Calu3 (cell line): ENCODE data around the gene GRIK4. TPM values are rescaled to one million over a fixed set of nuclear protein-coding genes. Genes with fewer than 3 reads are reported as not detected.

Experiments
- BruUV-seq: library from RNA; stranded (reverse); fragments of 400-500 nt; replicated peaks from 2 replicates; lab custom pipeline; 2021; lab: Mats Ljungman, UMichigan
- CTCF ChIA-PET: fragments of 300-600 bp; sonication (Branson Sonifier 250); formaldehyde crosslinking; loops from one replicate; lab custom pipeline; 2022; ENCODE audit warnings: antibody characterized with exemption; lab: Charles Lee
- DNase-seq: peaks from one replicate; pipeline ENCODE4 v3.0.0; 2022
- H3K27ac Mint-ChIP-seq: one replicate; pipeline ENCODE4 v1.8.0; 2022; ENCODE audit warnings: mixed read lengths; ENCODE audit not compliant: unreplicated experiment
- H3K27me3 Mint-ChIP-seq: one replicate; pipeline ENCODE4 v1.8.0; 2022; ENCODE audit warnings: mixed read lengths; ENCODE audit not compliant: unreplicated experiment
- H3K36me3 Mint-ChIP-seq: one replicate; pipeline ENCODE4 v1.8.0; 2022; ENCODE audit warnings: mild to moderate bottlenecking, moderate library complexity, mixed read lengths; ENCODE audit not compliant: insufficient read depth, unreplicated experiment
- H3K4me1 Mint-ChIP-seq: one replicate; pipeline ENCODE4 v1.8.0; 2022; ENCODE audit warnings: mild to moderate bottlenecking, low read depth, mixed read lengths; ENCODE audit not compliant: unreplicated experiment
- H3K4me3 Mint-ChIP-seq: one replicate; pipeline ENCODE4 v1.8.0; 2022; ENCODE audit warnings: mild to moderate bottlenecking, low read depth, moderate library complexity, mixed read lengths; ENCODE audit not compliant: unreplicated experiment
- H3K9me3 Mint-ChIP-seq: one replicate; pipeline ENCODE4 v1.8.0; 2022; ENCODE audit warnings: low read depth, mixed read lengths; ENCODE audit not compliant: unreplicated experiment
- intact Hi-C: fragments of 100-400 bp; cut with micrococcal nuclease; formaldehyde crosslinking; loops from one replicate; pipeline ENCODE4 v1.10.0; 2022; ENCODE audit not compliant: unreplicated experiment
- total RNA-seq: library from RNA; stranded (reverse); gene quantifications from 2 replicates; pipeline ENCODE4 v1.2.3, GENCODE V29; 2022
- TF ChIP-seq, protein P1 (sequence below): fragments of 200-600 bp; IDR thresholded peaks from one replicate; pipeline ENCODE4 v1.8.0; 2022; ENCODE audit warnings: antibody characterized with exemption; ENCODE audit not compliant: unreplicated experiment

The GRIK4 gene
- total RNA-seq, 1 experiment from 2014 or later = not detected

DNA sequence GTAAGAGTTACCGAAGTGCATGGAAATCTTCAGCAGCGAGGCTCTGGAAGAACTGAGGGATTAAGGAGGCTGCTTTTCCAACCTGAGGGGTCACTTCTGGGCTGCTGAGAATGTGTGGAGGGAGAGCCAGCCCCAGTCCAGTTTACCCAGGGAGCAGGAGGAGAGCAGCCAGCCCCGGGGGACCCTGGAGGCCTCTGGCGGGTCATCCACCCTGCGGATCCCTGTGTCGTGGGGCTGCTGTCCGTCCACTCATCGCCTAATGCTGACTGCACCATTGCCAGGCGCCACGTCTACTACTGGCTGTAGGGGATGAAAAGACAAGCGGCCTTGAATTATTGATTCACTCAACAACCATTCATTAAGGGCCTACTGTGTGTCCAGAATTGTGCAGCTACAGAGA is 283.6 kb downstream of the GRIK4 start:
- Mint-ChIP-seq H3K4me1 (no peaks in the 10 kb centered on the region), H3K9me3 (no peaks in the 10 kb centered on the region), H3K27me3 (peaks cover 24% of the 10 kb centered on the region), H3K4me3 (no peak overlapping the region), H3K27ac (no peak overlapping the region), H3K36me3 (no peaks in the 10 kb centered on the region)
- CTCF ChIA-PET = no interaction called here
- intact Hi-C loops = no loop called here
- no TSS peak for BruUV-seq
- DNase-seq = no peak
- TF ChIP-seq, protein P1, sequence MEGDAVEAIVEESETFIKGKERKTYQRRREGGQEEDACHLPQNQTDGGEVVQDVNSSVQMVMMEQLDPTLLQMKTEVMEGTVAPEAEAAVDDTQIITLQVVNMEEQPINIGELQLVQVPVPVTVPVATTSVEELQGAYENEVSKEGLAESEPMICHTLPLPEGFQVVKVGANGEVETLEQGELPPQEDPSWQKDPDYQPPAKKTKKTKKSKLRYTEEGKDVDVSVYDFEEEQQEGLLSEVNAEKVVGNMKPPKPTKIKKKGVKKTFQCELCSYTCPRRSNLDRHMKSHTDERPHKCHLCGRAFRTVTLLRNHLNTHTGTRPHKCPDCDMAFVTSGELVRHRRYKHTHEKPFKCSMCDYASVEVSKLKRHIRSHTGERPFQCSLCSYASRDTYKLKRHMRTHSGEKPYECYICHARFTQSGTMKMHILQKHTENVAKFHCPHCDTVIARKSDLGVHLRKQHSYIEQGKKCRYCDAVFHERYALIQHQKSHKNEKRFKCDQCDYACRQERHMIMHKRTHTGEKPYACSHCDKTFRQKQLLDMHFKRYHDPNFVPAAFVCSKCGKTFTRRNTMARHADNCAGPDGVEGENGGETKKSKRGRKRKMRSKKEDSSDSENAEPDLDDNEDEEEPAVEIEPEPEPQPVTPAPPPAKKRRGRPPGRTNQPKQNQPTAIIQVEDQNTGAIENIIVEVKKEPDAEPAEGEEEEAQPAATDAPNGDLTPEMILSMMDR = no peak

DNA sequence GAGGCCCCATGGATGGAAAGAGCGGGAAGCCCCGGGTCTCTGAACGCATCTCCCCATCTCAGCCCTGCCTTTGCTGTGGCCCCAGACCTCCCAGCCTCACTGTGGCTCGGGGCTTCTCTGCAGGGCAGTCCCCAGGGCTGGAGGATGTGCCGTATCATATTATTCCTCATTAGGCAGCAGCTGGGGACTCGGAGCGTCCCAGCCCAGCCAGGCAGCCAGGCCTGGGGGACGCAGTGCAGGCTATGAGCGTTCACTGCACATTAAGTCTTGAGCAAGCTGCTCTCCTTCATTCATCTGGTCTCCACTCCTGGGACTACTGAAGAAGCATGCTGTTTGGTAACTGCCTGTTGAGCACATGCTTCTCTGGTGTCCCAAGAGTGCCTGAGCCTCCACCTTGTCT is 285.6 kb downstream of the GRIK4 start:
- no peaks in the 10 kb centered on the region for H3K36me3 Mint-ChIP-seq
- no peaks in the 10 kb centered on the region for H3K4me1 Mint-ChIP-seq
- DNase-seq = no peak
- no peaks in the 10 kb centered on the region for H3K9me3 Mint-ChIP-seq
- intact Hi-C loops = no loop called here
- H3K27me3 Mint-ChIP-seq = peaks cover 28% of the 10 kb centered on the region
- CTCF ChIA-PET = no interaction called here
- H3K4me3 Mint-ChIP-seq = no peak overlapping the region
- BruUV-seq = no TSS peak
- H3K27ac Mint-ChIP-seq = no peak overlapping the region
- TF ChIP-seq, protein P1 = no peak

DNA sequence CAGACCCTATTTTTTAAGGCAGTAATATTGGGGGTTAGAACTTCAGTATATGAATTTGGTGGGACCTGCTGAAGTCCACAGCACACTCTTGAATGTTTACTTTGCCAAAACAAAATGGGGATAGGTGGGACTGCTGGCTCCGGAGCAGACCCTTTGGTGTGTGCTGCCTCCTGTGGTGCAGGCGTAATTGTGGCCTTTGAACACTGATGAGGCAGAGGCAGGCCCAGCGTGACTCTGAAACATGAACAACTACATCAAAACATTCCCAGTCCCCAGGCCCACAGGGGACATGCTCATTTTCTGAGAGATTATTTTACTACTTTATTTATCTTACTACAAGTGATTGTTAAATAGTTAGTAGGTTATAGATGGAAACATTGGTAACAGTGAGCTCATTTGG is 287.3 kb downstream of the GRIK4 start:
- no peaks in the 10 kb centered on the region for H3K4me1 Mint-ChIP-seq
- H3K27ac Mint-ChIP-seq = no peak overlapping the region
- intact Hi-C loops = no loop called here
- no peak for DNase-seq
- peaks cover 38% of the 10 kb centered on the region for H3K27me3 Mint-ChIP-seq
- TF ChIP-seq, protein P1 = no peak
- CTCF ChIA-PET = no interaction called here
- no TSS peak for BruUV-seq
- H3K36me3 Mint-ChIP-seq = no peaks in the 10 kb centered on the region
- no peak overlapping the region for H3K4me3 Mint-ChIP-seq
- no peaks in the 10 kb centered on the region for H3K9me3 Mint-ChIP-seq

DNA sequence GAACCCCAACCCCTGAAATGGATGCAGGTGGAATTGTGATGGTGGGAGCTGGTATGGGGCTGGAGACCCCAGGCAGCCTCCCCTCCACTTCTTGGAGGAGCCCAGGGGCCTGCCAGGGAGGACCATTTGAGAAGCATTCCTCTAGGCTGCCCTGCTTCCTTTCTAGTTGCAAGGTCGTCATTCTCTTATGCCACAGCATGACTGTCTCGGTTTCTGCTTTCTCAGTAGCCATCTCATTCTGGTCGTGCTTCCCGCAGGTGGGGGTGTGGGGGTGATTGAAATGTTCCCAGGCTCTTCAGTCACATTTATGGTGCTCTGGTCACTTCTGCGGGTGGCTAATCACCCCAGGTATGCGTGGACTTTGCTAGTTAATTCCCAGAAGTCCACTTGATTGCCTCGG is 288.7 kb downstream of the GRIK4 start:
- no peak overlapping the region for H3K4me3 Mint-ChIP-seq
- H3K9me3 Mint-ChIP-seq = no peaks in the 10 kb centered on the region
- BruUV-seq = no TSS peak
- intact Hi-C loops = no loop called here
- H3K36me3 Mint-ChIP-seq = no peaks in the 10 kb centered on the region
- no peaks in the 10 kb centered on the region for H3K4me1 Mint-ChIP-seq
- TF ChIP-seq, protein P1 = no peak
- CTCF ChIA-PET = no interaction called here
- no peak overlapping the region for H3K27ac Mint-ChIP-seq
- H3K27me3 Mint-ChIP-seq = peaks cover 49% of the 10 kb centered on the region
- DNase-seq = no peak
